ENCODE measurements around the gene UTS2R. TPM values are rescaled to one million over a fixed set of nuclear protein-coding genes. Genes with fewer than 3 reads are reported as not detected.

Gene UTS2R
- total and polyA plus RNA-seq, 7 donors: not detected

- H3K4me3 ChIP-seq: no peak overlapping the region
- H3K9me3 ChIP-seq: no peaks in the 10 kb centered on the region
- H3K27me3 ChIP-seq: peaks cover 0 to 24% (median 13%) of the 10 kb centered on the region in 3 donors
- 92 to 94% methylated on average over 6 of the region's 6 CpGs for WGBS, 2 donors
- intact Hi-C loops (cut with DNase I): no loop called here
- no peaks in the 10 kb centered on the region for H3K36me3 ChIP-seq
- DNase-seq: no peak
- no peaks in the 10 kb centered on the region for H3K4me1 ChIP-seq
- TF ChIP-seq EP300 (IDR thresholded peaks at IDR 0.05) (no peak), CTCF (IDR thresholded peaks at IDR 0.05) (no peak), POLR2A (IDR thresholded peaks at IDR 0.05) (no peak), POLR2AphosphoS5 (IDR thresholded peaks at IDR 0.05) (no peak)
- H3K27ac ChIP-seq: no peak overlapping the region
Observed at GRCh38 chr17:82361885-82362633, 9.5 kb upstream of the UTS2R start.

- intact Hi-C loops (cut with DNase I): no loop called here
- 82 to 87% methylated on average over 6 of the region's 6 CpGs for WGBS, 2 donors
- Histone ChIP-seq H3K4me3 (no peak overlapping the region), H3K9me3 (no peaks in the 10 kb centered on the region), H3K4me1 (peaks cover 0 to 6% (median 5%) of the 10 kb centered on the region in 4 donors), H3K36me3 (no peaks in the 10 kb centered on the region), H3K27me3 (peaks cover 8 to 29% (median 9%) of the 10 kb centered on the region in 3 donors), H3K27ac (no peak overlapping the region)
- TF ChIP-seq POLR2A (IDR thresholded peaks at IDR 0.05) (no peak), EP300 (IDR thresholded peaks at IDR 0.05) (no peak), POLR2AphosphoS5 (IDR thresholded peaks at IDR 0.05) (no peak), CTCF (IDR thresholded peaks at IDR 0.05) (no peak)
- DNase-seq: no peak
Observed at GRCh38 chr17:82365606-82366295, 5.8 kb upstream of the UTS2R start.

GRCh38 chr17:82366749-82367148 lies 4.8 kb upstream of the UTS2R start:
- Histone ChIP-seq H3K4me1 (peaks cover 0 to 16% (median 15%) of the 10 kb centered on the region in 4 donors), H3K27ac (no peak overlapping the region), H3K9me3 (no peaks in the 10 kb centered on the region), H3K4me3 (no peak overlapping the region), H3K27me3 (peaks cover 18 to 39% (median 19%) of the 10 kb centered on the region in 3 donors), H3K36me3 (no peaks in the 10 kb centered on the region)
- DNase-seq: no peak
- TF ChIP-seq EP300 (IDR thresholded peaks at IDR 0.05): no peak
- WGBS, 2 donors: 20 to 69% methylated on average over 7 of the region's 7 CpGs
- intact Hi-C loops (cut with DNase I): no loop called here

GRCh38 chr17:82367724-82368524 lies 3.6 kb upstream of the UTS2R start:
- no peak for DNase-seq
- TF ChIP-seq CTCF (IDR thresholded peaks at IDR 0.05): no peak
- TF ChIP-seq EP300 (IDR thresholded peaks at IDR 0.05): no peak
- no peak for TF ChIP-seq POLR2AphosphoS5 (IDR thresholded peaks at IDR 0.05)
- TF ChIP-seq POLR2A (IDR thresholded peaks at IDR 0.05): no peak
- intact Hi-C loops (cut with DNase I): no loop called here
- 85 to 87% methylated on average over 14 of the region's 14 CpGs for WGBS, 2 donors
- Histone ChIP-seq H3K27me3 (peaks cover 25 to 51% (median 30%) of the 10 kb centered on the region in 3 donors), H3K9me3 (no peaks in the 10 kb centered on the region), H3K4me1 (peaks cover 0 to 21% (median 19%) of the 10 kb centered on the region in 4 donors), H3K36me3 (no peaks in the 10 kb centered on the region), H3K4me3 (no peak overlapping the region), H3K27ac (no peak overlapping the region)

- Histone ChIP-seq H3K36me3 (no peaks in the 10 kb centered on the region), H3K27me3 (peaks cover 25 to 64% (median 36%) of the 10 kb centered on the region in 3 donors)
- 89 to 91% methylated on average over 6 of the region's 7 CpGs for WGBS, 2 donors
Observed at GRCh38 chr17:82369211-82369610, 2.4 kb upstream of the UTS2R start.

More at GRCh38 chr17:82369211-82369610, 2.4 kb upstream of the UTS2R start:
- TF ChIP-seq CTCF (IDR thresholded peaks at IDR 0.05): no peak
- TF ChIP-seq POLR2A (IDR thresholded peaks at IDR 0.05): no peak
- no peak for TF ChIP-seq POLR2AphosphoS5 (IDR thresholded peaks at IDR 0.05)
- TF ChIP-seq EP300 (IDR thresholded peaks at IDR 0.05): no peak
- DNase-seq: no peak
- peaks cover 0 to 21% (median 19%) of the 10 kb centered on the region in 4 donors for H3K4me1 ChIP-seq
- intact Hi-C loops (cut with DNase I): no loop called here
- no peak overlapping the region for H3K4me3 ChIP-seq
- no peak overlapping the region for H3K27ac ChIP-seq
- no peaks in the 10 kb centered on the region for H3K9me3 ChIP-seq
